GM12873 (cell line): ENCODE results near the gene KIF5A.

Experiments
- CTCF ChIP-seq: IDR thresholded peaks from 2 replicates; pipeline ENCODE4 v1.5.1; 2012; ENCODE audit warnings: low read depth, mild to moderate bottlenecking, moderate library complexity, low read length, control low read depth; ENCODE audit not compliant: insufficient read depth; ENCODE audit errors: missing control alignments

Gene KIF5A

GRCh38 chr12:57525615-57526383 lies 24.0 kb upstream of the KIF5A start:
- TF ChIP-seq CTCF: no peak

DNA sequence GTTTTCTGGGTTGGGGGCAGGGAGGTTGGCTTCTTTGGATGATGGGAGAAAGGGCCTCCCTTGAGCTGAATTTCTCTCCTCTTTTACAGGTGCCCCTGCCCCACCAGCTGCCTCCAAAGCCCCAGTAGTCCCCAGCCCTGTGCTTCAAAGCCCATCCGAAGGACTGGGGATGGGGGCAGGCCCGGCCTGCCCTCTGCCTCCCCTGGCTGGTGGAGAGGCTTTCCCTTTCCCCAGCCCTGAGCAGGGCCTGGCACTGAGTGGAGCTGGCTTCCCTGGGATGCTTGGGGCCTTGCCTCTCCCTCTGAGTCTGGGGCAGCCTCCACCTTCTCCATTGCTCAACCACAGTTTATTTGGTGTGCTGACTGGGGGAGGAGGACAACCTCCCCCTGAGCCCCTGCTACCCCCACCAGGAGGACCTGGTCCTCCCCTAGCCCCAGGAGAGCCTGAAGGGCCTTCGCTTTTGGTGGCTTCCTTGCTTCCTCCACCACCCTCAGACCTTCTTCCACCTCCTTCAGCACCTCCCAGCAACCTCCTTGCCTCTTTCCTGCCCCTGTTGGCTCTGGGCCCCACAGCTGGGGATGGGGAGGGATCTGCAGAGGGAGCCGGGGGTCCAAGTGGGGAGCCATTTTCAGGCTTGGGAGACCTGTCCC lies 23.2 kb upstream of the KIF5A start:
- no peak for TF ChIP-seq CTCF

GRCh38 chr12:57527184-57527583 lies 22.7 kb upstream of the KIF5A start:
- TF ChIP-seq CTCF: no peak

DNA sequence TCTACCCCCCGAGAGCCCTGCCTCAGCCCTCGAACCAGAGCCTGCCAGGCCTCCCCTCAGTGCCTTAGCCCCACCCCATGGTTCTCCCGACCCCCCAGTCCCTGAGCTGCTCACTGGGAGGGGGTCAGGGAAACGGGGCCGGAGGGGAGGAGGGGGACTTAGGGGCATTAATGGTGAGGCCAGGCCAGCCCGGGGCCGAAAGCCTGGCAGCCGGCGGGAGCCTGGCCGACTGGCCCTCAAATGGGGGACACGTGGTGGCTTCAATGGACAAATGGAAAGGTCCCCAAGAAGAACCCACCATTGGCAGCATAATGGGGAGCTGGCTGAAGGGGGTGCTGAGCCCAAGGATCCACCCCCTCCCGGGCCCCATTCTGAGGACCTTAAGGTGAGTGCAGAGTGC lies 21.7 kb upstream of the KIF5A start:
- no peak for TF ChIP-seq CTCF

GRCh38 chr12:57528831-57529555 lies 20.9 kb upstream of the KIF5A start:
- TF ChIP-seq CTCF: no peak

GRCh38 chr12:57529831-57530230 lies 20.0 kb upstream of the KIF5A start:
- TF ChIP-seq CTCF: no peak
